B cell (primary cell): ENCODE results near the gene AMZ2. TPM values are rescaled to one million over a fixed set of nuclear protein-coding genes. Genes with fewer than 3 reads are reported as not detected.

Experiments used
- ATAC-seq: fragments of 200-7000 bp; cut with Tn5 transposase; one replicate; pipeline ENCODE4 v1.10.0; 2021; ENCODE audit warnings: low read depth, mild to moderate bottlenecking, moderate number of reproducible peaks, moderate library complexity
- CTCF ChIA-PET: fragments of 350-600 bp; sonication (Branson Sonifier 250); formaldehyde crosslinking; loops from one replicate; lab custom pipeline; 2021; ENCODE audit warnings: antibody characterized with exemption, inconsistent platforms; lab: Charles Lee
- POLR2A ChIA-PET: fragments of 350-600 bp; sonication (Branson Sonifier 250); formaldehyde crosslinking; loops from one replicate; lab custom pipeline; 2021; ENCODE audit warnings: antibody characterized with exemption; lab: Charles Lee
- DNase-seq: peaks from one replicate; pipeline ENCODE4 v3.0.0; 2013
- H2AFZ ChIP-seq: 2 replicates; pipeline ENCODE4 v1.6.1; 2012; ENCODE audit warnings: mild to moderate bottlenecking, low read depth, low read length; ENCODE audit not compliant: insufficient read depth, poor library complexity, severe bottlenecking
- H3K27ac ChIP-seq, 2 donors: 1 replicate in 1 of 2; 2 replicates in 1 of 2; pipeline ENCODE4 v1.5.1; 2012 to 2013; ENCODE audit warnings: low read length in 2 of 2, mild to moderate bottlenecking in 2 of 2, moderate library complexity in 1 of 2
- H3K27me3 ChIP-seq, 4 experiments: fragments of 200-600 bp in 1 of 4; sonication (generic) in 1 of 4; replicated peaks in 1 of 4; 1 replicate in 2 of 4; 2 replicates in 2 of 4; pipeline versions ENCODE4 v1.6.1 to v1.7.0; 2013 to 2016; ENCODE audit warnings: low read length in 3 of 4, mild to moderate bottlenecking in 2 of 4, mixed read lengths in 1 of 4, moderate library complexity in 1 of 4; ENCODE audit not compliant: insufficient read depth in 4 of 4, control insufficient read depth in 3 of 4; ENCODE audit errors: control extremely low read depth in 1 of 4
- H3K36me3 ChIP-seq, 2 experiments: replicated peaks in 1 of 2; 1 replicate in 1 of 2; 2 replicates in 1 of 2; pipeline versions ENCODE4 v1.6.1 to v1.7.1; 2013; ENCODE audit warnings: low read length in 1 of 2; ENCODE audit not compliant: insufficient read depth in 2 of 2, control insufficient read depth in 1 of 2; ENCODE audit errors: control extremely low read depth in 1 of 2, extremely low read depth in 1 of 2
- H3K4me1 ChIP-seq, 2 donors: fragments of 200-600 bp in 1 of 2; sonication (generic) in 1 of 2; 1 replicate in 1 of 2; 2 replicates in 1 of 2; pipeline versions ENCODE4 v1.5.1 to v1.6.1; 2013 to 2017; ENCODE audit warnings: low read length in 2 of 2; ENCODE audit not compliant: control insufficient read depth in 2 of 2, insufficient read depth in 2 of 2
- H3K4me2 ChIP-seq: replicated peaks from 2 replicates; pipeline ENCODE3; 2012; ENCODE audit warnings: mild to moderate bottlenecking, low read depth, low read length; ENCODE audit not compliant: poor library complexity, severe bottlenecking
- H3K4me3 ChIP-seq, 5 experiments: fragments of 200-600 bp in 1 of 5; sonication (generic) in 1 of 5; 1 replicate in 3 of 5; 2 replicates in 2 of 5; pipeline versions ENCODE4 v1.5.1 to v1.7.0; 2011 to 2016; ENCODE audit warnings: low read length in 4 of 5, mild to moderate bottlenecking in 4 of 5, low read depth in 2 of 5, control low read depth in 1 of 5, moderate library complexity in 1 of 5; ENCODE audit not compliant: insufficient read depth in 1 of 5; ENCODE audit errors: control extremely low read depth in 1 of 5, extremely low read depth in 1 of 5
- H3K79me2 ChIP-seq: fragments of 200-600 bp; sonication (generic); one replicate; pipeline ENCODE4 v1.6.0; 2016; ENCODE audit warnings: low read length; ENCODE audit not compliant: control insufficient read depth, insufficient read depth
- H3K9ac ChIP-seq: fragments of 200-600 bp; sonication (generic); 2 replicates; pipeline ENCODE4 v1.6.1; 2017; ENCODE audit warnings: mild to moderate bottlenecking, low read length, moderate library complexity
- H3K9me3 ChIP-seq, 3 donors: one replicate each; pipeline versions ENCODE4 v1.6.1 to v1.7.1; 2013; ENCODE audit warnings: low read length in 2 of 3; ENCODE audit not compliant: control insufficient read depth in 2 of 3, insufficient read depth in 1 of 3; ENCODE audit errors: control extremely low read depth in 1 of 3
- H4K20me1 ChIP-seq: 2 replicates; pipeline ENCODE4 v1.6.0; 2012; ENCODE audit warnings: mild to moderate bottlenecking, low read length; ENCODE audit not compliant: insufficient read depth, control insufficient read depth, poor library complexity, severe bottlenecking
- H3K27ac Mint-ChIP-seq: one replicate; pipeline ENCODE4 v1.8.0; 2021; ENCODE audit warnings: mixed read lengths
- H3K27me3 Mint-ChIP-seq: one replicate; pipeline ENCODE4 v1.8.0; 2021; ENCODE audit warnings: mixed read lengths
- H3K4me1 Mint-ChIP-seq: one replicate; pipeline ENCODE4 v1.8.0; 2021; ENCODE audit warnings: mixed read lengths
- H3K4me3 Mint-ChIP-seq: one replicate; pipeline ENCODE4 v1.8.0; 2021; ENCODE audit warnings: mixed read lengths
- H3K9me3 Mint-ChIP-seq: one replicate; pipeline ENCODE4 v1.8.0; 2022; ENCODE audit warnings: mixed read lengths; ENCODE audit not compliant: insufficient read depth
- EZH2 ChIP-seq: IDR thresholded peaks from 2 replicates; pipeline ENCODE4 v1.6.1; 2012; ENCODE audit warnings: borderline replicate concordance, low read depth, mild to moderate bottlenecking, moderate library complexity, low read length; ENCODE audit not compliant: insufficient read depth, poor library complexity, severe bottlenecking
- WGBS: methylation state at CpG from one replicate; pipeline ENCODE4 v1.1.5; 2013; ENCODE audit warnings: missing lambda C conversion rate; ENCODE audit not compliant: insufficient coverage; 5-methylcytosine and 5-hydroxymethylcytosine counted together
- intact Hi-C: fragments of 100-400 bp; cut with micrococcal nuclease; formaldehyde crosslinking; loops from one replicate; pipeline ENCODE4 v1.10.0; 2022
- polyA plus RNA-seq: library from polyadenylated mRNA; depleted of rRNA; stranded (reverse); fragments of >200 nt; gene quantifications from 2 replicates; pipeline ENCODE4 v1.2.3, GENCODE V29; 2012
- total RNA-seq, 2 donors: library from RNA; stranded (reverse); fragments of 120-200 nt in 1 of 2; gene quantifications; 1 replicate in 1 of 2; 2 replicates in 1 of 2; pipeline versions ENCODE4 v1.2.3 to v1.2.4, GENCODE V29; 2013 to 2022
- TF ChIP-seq, protein P1 (sequence below): fragments of 200-600 bp; IDR thresholded peaks from one replicate; pipeline ENCODE4 v1.8.0; 2022; ENCODE audit warnings: antibody characterized with exemption, mild to moderate bottlenecking

Gene AMZ2
- total and polyA plus RNA-seq, 2 donors (not counting 1 experiment from before 2014, with no cell fraction given) = 64.1 to 70.7 TPM

DNA sequence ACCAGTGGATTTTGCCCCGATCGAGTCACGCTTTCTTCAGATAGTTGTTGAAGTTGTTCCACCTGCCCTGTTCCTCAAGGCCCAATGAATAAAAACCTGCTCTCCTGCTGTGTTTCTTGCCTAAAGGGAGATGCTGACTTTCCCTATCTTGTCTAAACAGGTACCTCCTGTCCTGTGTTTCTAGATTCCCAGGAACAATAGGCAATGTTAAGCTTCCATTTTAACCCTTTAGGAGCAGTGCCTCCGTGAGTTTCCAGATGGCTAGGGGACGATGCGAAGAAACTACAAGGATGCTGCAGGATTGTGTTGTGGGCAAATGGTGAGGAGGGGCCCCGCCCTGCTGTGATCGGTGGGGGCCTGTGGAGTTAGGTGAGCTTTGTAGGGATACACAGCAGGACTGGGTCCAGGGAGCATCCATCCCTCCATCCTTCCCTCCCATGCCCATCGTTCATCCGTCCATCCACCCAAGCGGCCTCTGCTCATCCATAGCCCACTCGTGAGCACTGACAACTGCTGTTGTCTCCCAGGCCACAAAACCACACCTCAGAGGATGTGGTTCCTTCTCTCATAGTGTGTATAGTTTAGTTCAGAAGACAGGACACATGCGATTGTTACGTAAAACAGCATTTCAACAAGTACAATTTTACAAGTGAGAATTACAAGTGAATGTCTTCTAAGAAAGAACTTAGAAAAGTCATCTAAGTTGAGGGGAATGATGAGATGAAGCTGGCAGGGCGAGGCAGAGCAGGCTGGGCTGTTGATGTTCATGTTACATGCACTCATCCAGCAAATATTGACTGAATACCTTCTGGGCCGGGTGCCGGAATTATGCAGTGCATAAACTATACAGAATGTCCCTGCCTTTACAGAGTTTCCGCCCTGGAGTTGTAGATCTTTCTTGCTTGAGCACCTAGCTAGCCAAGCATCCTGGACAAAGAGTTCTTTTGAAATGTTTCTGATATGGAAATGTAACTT lies 48.7 kb downstream of the AMZ2 start:
- H3K4me1 ChIP-seq = peaks cover 3 to 8% of the 10 kb centered on the region in 2 donors
- ATAC-seq = no peak

More for the DNA sequence above, 48.7 kb downstream of the AMZ2 start:
- H3K27ac ChIP-seq = no peak overlapping the region
- H3K4me3 Mint-ChIP-seq = no peak overlapping the region
- ChIA-PET POLR2A (no interaction called here), CTCF (interaction anchor here (1.0 to 1.4 kb wide), 2 partner anchors 102 to 124 kb away, joined by 3 to 4 read pairs; no protein-coding TSS in a partner anchor)
- peaks cover 14% of the 10 kb centered on the region for H3K4me1 Mint-ChIP-seq
- H3K36me3 ChIP-seq = no peaks in the 10 kb centered on the region
- H3K27ac Mint-ChIP-seq = peak overlapping the region; percentile 16
- H2AFZ ChIP-seq = no peak overlapping the region
- WGBS = 100% methylated on average over 3 of the region's 18 CpGs
- H3K4me2 ChIP-seq = no peak overlapping the region
- H3K9me3 Mint-ChIP-seq = no peaks in the 10 kb centered on the region
- intact Hi-C loops = loop anchor here (10.0 kb wide), 1 partner anchor 138 kb away; no protein-coding TSS in a partner anchor
- no peaks in the 10 kb centered on the region for H4K20me1 ChIP-seq
- no peaks in the 10 kb centered on the region for H3K79me2 ChIP-seq
- no peak for DNase-seq
- no peaks in the 10 kb centered on the region for H3K27me3 ChIP-seq
- H3K9me3 ChIP-seq = no peaks in the 10 kb centered on the region
- no peaks in the 10 kb centered on the region for H3K27me3 Mint-ChIP-seq
- TF ChIP-seq, protein P1, sequence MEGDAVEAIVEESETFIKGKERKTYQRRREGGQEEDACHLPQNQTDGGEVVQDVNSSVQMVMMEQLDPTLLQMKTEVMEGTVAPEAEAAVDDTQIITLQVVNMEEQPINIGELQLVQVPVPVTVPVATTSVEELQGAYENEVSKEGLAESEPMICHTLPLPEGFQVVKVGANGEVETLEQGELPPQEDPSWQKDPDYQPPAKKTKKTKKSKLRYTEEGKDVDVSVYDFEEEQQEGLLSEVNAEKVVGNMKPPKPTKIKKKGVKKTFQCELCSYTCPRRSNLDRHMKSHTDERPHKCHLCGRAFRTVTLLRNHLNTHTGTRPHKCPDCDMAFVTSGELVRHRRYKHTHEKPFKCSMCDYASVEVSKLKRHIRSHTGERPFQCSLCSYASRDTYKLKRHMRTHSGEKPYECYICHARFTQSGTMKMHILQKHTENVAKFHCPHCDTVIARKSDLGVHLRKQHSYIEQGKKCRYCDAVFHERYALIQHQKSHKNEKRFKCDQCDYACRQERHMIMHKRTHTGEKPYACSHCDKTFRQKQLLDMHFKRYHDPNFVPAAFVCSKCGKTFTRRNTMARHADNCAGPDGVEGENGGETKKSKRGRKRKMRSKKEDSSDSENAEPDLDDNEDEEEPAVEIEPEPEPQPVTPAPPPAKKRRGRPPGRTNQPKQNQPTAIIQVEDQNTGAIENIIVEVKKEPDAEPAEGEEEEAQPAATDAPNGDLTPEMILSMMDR = no peak
- TF ChIP-seq EZH2 = no peak
- no peak overlapping the region for H3K4me3 ChIP-seq
- H3K9ac ChIP-seq = no peak overlapping the region
